Endothelial cell of umbilical vein (primary cell): Measurements from ENCODE around the gene AKAP8.

ENCODE experiments used
- CTCF ChIP-seq, 2 donors: IDR thresholded peaks; 1 replicate in 1 of 2; 2 replicates in 1 of 2; pipeline ENCODE4 v1.5.1; 2011; ENCODE audit warnings: low read length in 2 of 2, mild to moderate bottlenecking in 2 of 2, moderate library complexity in 2 of 2, control low read depth in 1 of 2, inconsistent platforms in 1 of 2, low read depth in 1 of 2; ENCODE audit not compliant: insufficient read depth in 1 of 2; ENCODE audit errors: extremely low read depth in 1 of 2
- EZH2 ChIP-seq: IDR thresholded peaks from 2 replicates; pipeline ENCODE4 v1.6.1; 2012; ENCODE audit warnings: borderline replicate concordance, low read depth, mild to moderate bottlenecking, moderate library complexity, low read length, inconsistent platforms; ENCODE audit not compliant: severe bottlenecking
- MAX ChIP-seq: IDR thresholded peaks from 2 replicates; pipeline ENCODE4 v1.6.1; 2011; ENCODE audit not compliant: insufficient read depth, insufficient read length

GRCh38 chr19:15332311-15332996 lies 47.1 kb downstream of the AKAP8 start, which contains the start of gene BRD4:
- TF ChIP-seq MAX, result no peak
- TF ChIP-seq EZH2, result no peak
- TF ChIP-seq CTCF (IDR thresholded peaks at IDR 0.05; ENCODE audit: extremely low read depth in 1 of 2, insufficient read depth in 1 of 2, low read depth in 1 of 2, low read length in 2 of 2), result no peak
